CD1c-positive myeloid dendritic cell (primary cell): ENCODE data around the gene PDCD5.

Experiments
- DNase-seq: peaks from one replicate; pipeline ENCODE4 v3.0.0-alpha.2; 2016; ENCODE audit errors: extremely low spot score

Gene PDCD5

DNA sequence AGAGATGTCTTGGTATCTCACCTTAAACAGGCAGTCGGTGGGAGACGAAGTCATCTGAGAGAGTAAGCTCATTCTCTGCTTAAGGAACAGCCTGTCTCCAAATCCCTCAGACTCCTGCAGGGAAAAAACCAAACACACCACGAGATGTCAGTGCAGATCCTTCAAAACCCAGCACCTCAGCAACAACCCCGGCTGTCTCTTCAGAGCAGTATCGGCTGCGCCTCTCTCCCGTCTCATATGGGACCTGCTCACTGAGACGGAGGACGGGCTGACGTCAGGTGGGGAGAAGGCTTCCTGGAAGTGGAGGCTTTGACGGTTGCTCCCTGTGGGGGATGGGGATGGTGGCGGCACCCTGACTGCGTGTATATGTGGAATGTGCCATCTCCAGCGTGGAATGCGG lies 50.4 kb downstream of the PDCD5 start:
- DNase-seq, result no peak
